Pancreas (tissue), 10 donors: ENCODE data around the gene MTAP. TPM values are rescaled to one million over a fixed set of nuclear protein-coding genes. Genes with fewer than 3 reads are reported as not detected.

Source experiments
- ATAC-seq, 4 donors: fragments of 200-7000 bp; cut with Tn5 transposase; one replicate each; pipeline versions ENCODE4 v1.8.0 to v1.9.1; 2020; ENCODE audit warnings: mild to moderate bottlenecking in 4 of 4, moderate library complexity in 4 of 4
- DNase-seq, 6 donors: peaks; one replicate each; pipeline ENCODE4 v3.0.0-alpha.2; 2020
- FAIRE-seq: peaks from 2 replicates; lab custom pipeline; 2012; peaks lifted over from hg19 to GRCh38; lab: Jason Lieb, UNC
- H3K27ac ChIP-seq, 4 donors: fragments of 200-600 bp; sonication (generic); 1 replicate in 3 of 4; 2 replicates in 1 of 4; pipeline versions ENCODE4 v1.5.0 to v1.8.0; 2020
- H3K27me3 ChIP-seq, 4 donors: fragments of 200-600 bp; one replicate each; pipeline ENCODE4 v1.8.0; 2021
- H3K36me3 ChIP-seq, 3 donors: fragments of 200-600 bp; sonication (generic) in 1 of 3; one replicate each; pipeline versions ENCODE4 v1.5.0 to v1.8.0; 2020 to 2021
- H3K4me1 ChIP-seq, 3 donors: fragments of 200-600 bp; one replicate each; pipeline ENCODE4 v1.8.0; 2021
- H3K4me3 ChIP-seq, 4 donors: fragments of 200-600 bp; sonication (generic) in 2 of 4; one replicate each; pipeline versions ENCODE4 v1.5.0 to v1.8.0; 2020 to 2021
- H3K9me3 ChIP-seq, 4 donors: fragments of 200-600 bp; one replicate each; pipeline ENCODE4 v1.8.0; 2021
- CTCF ChIP-seq, 4 donors: fragments of 200-600 bp; sonication (generic) in 3 of 4; IDR thresholded peaks; one replicate each; pipeline versions ENCODE4 v1.5.0 to v1.8.0; 2021; ENCODE audit warnings: antibody characterized with exemption in 4 of 4
- WGBS, 2 donors: extraction: QIAGEN DNeasy Blood & Tissue Kit; methylation state at CpG; one replicate each; pipeline ENCODE4 v1.1.7; 2013; 5-methylcytosine and 5-hydroxymethylcytosine counted together
- intact Hi-C, 3 donors: fragments of 100-400 bp; cut with DNase I; formaldehyde crosslinking; loops; one replicate each; pipeline versions ENCODE4 v1.11.1 to v1.14.2; 2022
- polyA plus RNA-seq, 2 donors: library from polyadenylated mRNA; stranded (reverse); fragments of 200-250 nt; gene quantifications; one replicate each; pipeline ENCODE4 v1.2.3, GENCODE V29; 2013
- total RNA-seq, 6 donors: library from RNA; stranded (reverse); fragmentation: NEBNext Ultra II Directional in 4 of 6; extraction: Animal tissue kit (Norgen Biotek cat#: 25700) in 4 of 6; gene quantifications; one replicate each; pipeline versions ENCODE4 v1.2.1 to v1.2.4, GENCODE V29; 2021 to 2023
- donor health status: healthy with polysubstance abuse.
- donor health status: DM: no; HTN: no; CAD: no; lungs with moderate emphysema.
- donor health status: DM: no; HTN: no; CAD: no.
- donor health status: control.
- donor health status: control.
- donor health status: Bipolar disorder and iron deficiency.
- donor health status: DM: yes; HTN: yes; CAD: no.
- donor health status: DM: no; HTN: no; CAD: no.
- donor health status: DM: no; HTN: no; CAD: no.
- donor health status: DM: yes; HTN: yes; CAD: no.

Gene MTAP
- total and polyA plus RNA-seq, 8 donors: 4.7 to 26.7 (median 16.7) TPM

GRCh38 chr9:21778304-21778703, 24.1 kb upstream of the MTAP start:
- Histone ChIP-seq H3K4me1 (no peaks in the 10 kb centered on the region), H3K9me3 (no peaks in the 10 kb centered on the region), H3K27me3 (no peaks in the 10 kb centered on the region), H3K36me3 (no peaks in the 10 kb centered on the region), H3K4me3 (no peak overlapping the region), H3K27ac (no peak overlapping the region)
- ATAC-seq: no peak
- no peak for TF ChIP-seq CTCF (IDR thresholded peaks at IDR 0.05)
- intact Hi-C loops: no loop called here
- no peak for DNase-seq
- 28 to 33% methylated on average over 1 of the region's 1 CpG for WGBS, 2 donors
- no peak for FAIRE-seq

GRCh38 chr9:21779397-21779796, 23.0 kb upstream of the MTAP start:
- Histone ChIP-seq H3K27me3 (no peaks in the 10 kb centered on the region), H3K4me1 (no peaks in the 10 kb centered on the region), H3K27ac (no peak overlapping the region), H3K9me3 (no peaks in the 10 kb centered on the region), H3K36me3 (no peaks in the 10 kb centered on the region), H3K4me3 (no peak overlapping the region)
- WGBS, 2 donors: 54 to 72% methylated on average over 2 of the region's 2 CpGs
- no peak for TF ChIP-seq CTCF (IDR thresholded peaks at IDR 0.05)
- intact Hi-C loops: no loop called here
- ATAC-seq (no peak), FAIRE-seq (no peak), DNase-seq (no peak)

GRCh38 chr9:21781656-21782055, 20.8 kb upstream of the MTAP start:
- no peaks in the 10 kb centered on the region for H3K9me3 ChIP-seq
- intact Hi-C loops: loop anchor here in 2 of 3 donors (10.0 kb wide), 3 partner anchors 57 to 457 kb away; no protein-coding TSS in a partner anchor
- no peak for FAIRE-seq
- H3K36me3 ChIP-seq: no peaks in the 10 kb centered on the region
- 25% methylated on average over 2 of the region's 2 CpGs for WGBS, 2 donors
- TF ChIP-seq CTCF (IDR thresholded peaks at IDR 0.05): no peak
- no peak for ATAC-seq
- H3K27me3 ChIP-seq: no peaks in the 10 kb centered on the region
- no peaks in the 10 kb centered on the region for H3K4me1 ChIP-seq
- DNase-seq: no peak
- no peak overlapping the region for H3K27ac ChIP-seq
- H3K4me3 ChIP-seq: no peak overlapping the region

GRCh38 chr9:21782205-21782604, 20.2 kb upstream of the MTAP start:
- H3K36me3 ChIP-seq: no peaks in the 10 kb centered on the region
- ATAC-seq (no peak), FAIRE-seq (no peak), DNase-seq (no peak)
- WGBS, 2 donors: 42% methylated on average over 2 of the region's 2 CpGs
- no peaks in the 10 kb centered on the region for H3K27me3 ChIP-seq
- no peak for TF ChIP-seq CTCF (IDR thresholded peaks at IDR 0.05)
- H3K9me3 ChIP-seq: no peaks in the 10 kb centered on the region
- no peak overlapping the region for H3K27ac ChIP-seq
- no peaks in the 10 kb centered on the region for H3K4me1 ChIP-seq
- no peak overlapping the region for H3K4me3 ChIP-seq
- intact Hi-C loops: loop anchor here in 2 of 3 donors (10.0 kb wide), 3 partner anchors 57 to 457 kb away; no protein-coding TSS in a partner anchor

- intact Hi-C loops: loop anchor here in 2 of 3 donors (10.0 kb wide), 3 partner anchors 64 to 464 kb away; no protein-coding TSS in a partner anchor
- Histone ChIP-seq H3K27me3 (no peaks in the 10 kb centered on the region), H3K4me1 (no peaks in the 10 kb centered on the region), H3K36me3 (no peaks in the 10 kb centered on the region), H3K27ac (no peak overlapping the region), H3K9me3 (no peaks in the 10 kb centered on the region), H3K4me3 (no peak overlapping the region)
- WGBS, 2 donors: 31 to 35% methylated on average over 6 of the region's 6 CpGs
- no peak for ATAC-seq
- TF ChIP-seq CTCF (IDR thresholded peaks at IDR 0.05): no peak
- FAIRE-seq: no peak
- DNase-seq: no peak
These were observed 13.7 kb upstream of the MTAP start for GRCh38 chr9:21788752-21789151.
